ENCODE data around the gene CCDC171. TPM values are rescaled to one million over a fixed set of nuclear protein-coding genes. Genes with fewer than 3 reads are reported as not detected.

The CCDC171 gene
- total RNA-seq, 1 experiment from 2014 or later, result 2.4 TPM

GRCh38 chr9:15761551-15761950, 208.7 kb downstream of the CCDC171 start:
- no TSS peak for BruUV-seq (replicated peaks)
- H2AFZ ChIP-seq, result no peak overlapping the region
- no peaks in the 10 kb centered on the region for H3K9me3 ChIP-seq (ENCODE audit: insufficient read depth, low read depth)
- intact Hi-C loops (cut with micrococcal nuclease; ENCODE audit: unreplicated experiment), result no loop called here
- POLR2A ChIA-PET (ENCODE audit: unreplicated experiment), result no interaction called here
- H3K9me2 ChIP-seq (ENCODE audit: insufficient read depth), result no peaks in the 10 kb centered on the region
- no peaks in the 10 kb centered on the region for H3K79me2 ChIP-seq (ENCODE audit: low read depth)
- no peaks in the 10 kb centered on the region for H3F3A ChIP-seq (ENCODE audit: insufficient read depth, low read depth)
- CTCF ChIA-PET, result no interaction called here
- H4K20me1 ChIP-seq (ENCODE audit: insufficient read depth), result no peaks in the 10 kb centered on the region
- no peaks in the 10 kb centered on the region for H3K4me1 ChIP-seq (replicated peaks; ENCODE audit: insufficient read depth)
- no peak overlapping the region for H3K4me3 ChIP-seq
- H3K4me2 ChIP-seq, result no peak overlapping the region
- TF ChIP-seq, protein P1, sequence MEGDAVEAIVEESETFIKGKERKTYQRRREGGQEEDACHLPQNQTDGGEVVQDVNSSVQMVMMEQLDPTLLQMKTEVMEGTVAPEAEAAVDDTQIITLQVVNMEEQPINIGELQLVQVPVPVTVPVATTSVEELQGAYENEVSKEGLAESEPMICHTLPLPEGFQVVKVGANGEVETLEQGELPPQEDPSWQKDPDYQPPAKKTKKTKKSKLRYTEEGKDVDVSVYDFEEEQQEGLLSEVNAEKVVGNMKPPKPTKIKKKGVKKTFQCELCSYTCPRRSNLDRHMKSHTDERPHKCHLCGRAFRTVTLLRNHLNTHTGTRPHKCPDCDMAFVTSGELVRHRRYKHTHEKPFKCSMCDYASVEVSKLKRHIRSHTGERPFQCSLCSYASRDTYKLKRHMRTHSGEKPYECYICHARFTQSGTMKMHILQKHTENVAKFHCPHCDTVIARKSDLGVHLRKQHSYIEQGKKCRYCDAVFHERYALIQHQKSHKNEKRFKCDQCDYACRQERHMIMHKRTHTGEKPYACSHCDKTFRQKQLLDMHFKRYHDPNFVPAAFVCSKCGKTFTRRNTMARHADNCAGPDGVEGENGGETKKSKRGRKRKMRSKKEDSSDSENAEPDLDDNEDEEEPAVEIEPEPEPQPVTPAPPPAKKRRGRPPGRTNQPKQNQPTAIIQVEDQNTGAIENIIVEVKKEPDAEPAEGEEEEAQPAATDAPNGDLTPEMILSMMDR (conservative IDR thresholded peaks at IDR 0.05), result no peak
- no peak for TF ChIP-seq EZH2 (IDR thresholded peaks at IDR 0.05; ENCODE audit: low read depth)
- no peak for DNase-seq
- no peak overlapping the region for H3K27ac ChIP-seq
- H3K27me3 ChIP-seq (ENCODE audit: insufficient read depth, low read depth), result no peaks in the 10 kb centered on the region
- H3K36me3 ChIP-seq (ENCODE audit: low read depth), result no peaks in the 10 kb centered on the region

DNA sequence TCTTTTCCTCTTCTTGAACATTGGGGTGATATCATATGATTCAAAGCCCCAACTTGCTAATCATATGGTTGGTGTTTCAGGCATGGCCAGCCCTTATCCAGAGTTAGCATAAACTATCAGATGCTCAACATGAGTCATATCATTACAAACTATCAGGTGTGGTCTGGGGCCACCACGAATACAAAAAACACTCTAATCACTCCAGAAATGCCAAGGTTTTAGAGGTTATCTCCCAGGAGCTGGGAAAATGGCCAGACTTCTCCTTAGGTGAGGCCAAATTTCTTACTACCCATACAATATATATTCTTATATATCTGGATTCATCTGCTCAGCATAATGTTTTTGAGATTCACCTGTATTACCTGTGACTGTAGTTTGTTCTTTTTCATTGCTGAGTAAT, 210.5 kb downstream of the CCDC171 start:
- CTCF ChIA-PET, result no interaction called here
- Histone ChIP-seq H3K36me3 (ENCODE audit: low read depth) (no peaks in the 10 kb centered on the region), H3K9me2 (ENCODE audit: insufficient read depth) (no peaks in the 10 kb centered on the region), H3K79me2 (ENCODE audit: low read depth) (no peaks in the 10 kb centered on the region), H3K4me2 (no peak overlapping the region), H3K27me3 (ENCODE audit: insufficient read depth, low read depth) (no peaks in the 10 kb centered on the region), H2AFZ (no peak overlapping the region), H3K4me3 (no peak overlapping the region), H3K27ac (no peak overlapping the region), H3K4me1 (replicated peaks; ENCODE audit: insufficient read depth) (no peaks in the 10 kb centered on the region), H4K20me1 (ENCODE audit: insufficient read depth) (no peaks in the 10 kb centered on the region), H3K9me3 (ENCODE audit: insufficient read depth, low read depth) (no peaks in the 10 kb centered on the region), H3F3A (ENCODE audit: insufficient read depth, low read depth) (no peaks in the 10 kb centered on the region)
- no peak for TF ChIP-seq EZH2 (IDR thresholded peaks at IDR 0.05; ENCODE audit: low read depth)
- TF ChIP-seq, protein P1 (conservative IDR thresholded peaks at IDR 0.05), result no peak
- intact Hi-C loops (cut with micrococcal nuclease; ENCODE audit: unreplicated experiment), result no loop called here
- DNase-seq, result no peak
- POLR2A ChIA-PET (ENCODE audit: unreplicated experiment), result no interaction called here
- no TSS peak for BruUV-seq (replicated peaks)

- H3K4me1 ChIP-seq (replicated peaks; ENCODE audit: insufficient read depth), result no peaks in the 10 kb centered on the region
- no peak overlapping the region for H3K27ac ChIP-seq
- POLR2A ChIA-PET (ENCODE audit: unreplicated experiment), result no interaction called here
- H3K27me3 ChIP-seq (ENCODE audit: insufficient read depth, low read depth), result no peaks in the 10 kb centered on the region
- no peaks in the 10 kb centered on the region for H3F3A ChIP-seq (ENCODE audit: insufficient read depth, low read depth)
- H3K9me3 ChIP-seq (ENCODE audit: insufficient read depth, low read depth), result no peaks in the 10 kb centered on the region
- no peaks in the 10 kb centered on the region for H4K20me1 ChIP-seq (ENCODE audit: insufficient read depth)
- no peaks in the 10 kb centered on the region for H3K79me2 ChIP-seq (ENCODE audit: low read depth)
- DNase-seq, result no peak
- CTCF ChIA-PET, result no interaction called here
- H2AFZ ChIP-seq, result no peak overlapping the region
- BruUV-seq (replicated peaks), result no TSS peak
- H3K9me2 ChIP-seq (ENCODE audit: insufficient read depth), result no peaks in the 10 kb centered on the region
- H3K4me2 ChIP-seq, result no peak overlapping the region
- intact Hi-C loops (cut with micrococcal nuclease; ENCODE audit: unreplicated experiment), result no loop called here
- H3K36me3 ChIP-seq (ENCODE audit: low read depth), result no peaks in the 10 kb centered on the region
- H3K4me3 ChIP-seq, result no peak overlapping the region
- TF ChIP-seq, protein P1 (conservative IDR thresholded peaks at IDR 0.05), result no peak
- TF ChIP-seq EZH2 (IDR thresholded peaks at IDR 0.05; ENCODE audit: low read depth), result no peak
Measured at GRCh38 chr9:15764131-15764530, 211.3 kb downstream of the CCDC171 start.

Data from PC-9 (cell line).